HCT116 (cell line): ENCODE data around the gene PHGDH. TPM values are rescaled to one million over a fixed set of nuclear protein-coding genes. Genes with fewer than 3 reads are reported as not detected.
A peak's percentile ranks its signal among the peaks of the same experiment; 100 is the strongest.

Source experiments
- ATAC-seq: fragments of 200-7000 bp; cut with Tn5 transposase; 2 replicates; pipeline ENCODE4 v1.9.1; 2020; ENCODE audit warnings: mild to moderate bottlenecking, moderate library complexity
- BruUV-seq: library from RNA; stranded (reverse); fragments of 400-500 nt; replicated peaks from 2 replicates; lab custom pipeline; 2021; lab: Mats Ljungman, UMichigan
- CTCF ChIA-PET: fragments of 300-600 bp; sonication (Branson Sonifier 250); formaldehyde crosslinking; loops from one replicate; lab custom pipeline; 2021; ENCODE audit warnings: antibody characterized with exemption; lab: Charles Lee
- POLR2A ChIA-PET: fragments of 300-600, 350-600 bp; sonication (Branson Sonifier 250); formaldehyde crosslinking; loops from one replicate; lab custom pipeline; 2021; ENCODE audit warnings: antibody characterized with exemption; lab: Charles Lee
- RAD21 ChIA-PET, 2 experiments: fragments of 300-600 bp; sonication (Branson Sonifier 250); formaldehyde crosslinking; loops; one replicate each; lab custom pipeline; 2023; ENCODE audit warnings: low total read pairs in 2 of 2; ENCODE audit not compliant: uncharacterized antibody in 2 of 2, unreplicated experiment in 2 of 2, low non-redundant PET in 1 of 2; lab: Charles Lee
- DNase-seq: peaks from one replicate; pipeline ENCODE4 v3.0.0-alpha.2; 2010; ENCODE audit warnings: low read depth, low spot score
- H2AFZ ChIP-seq: fragments of 200-600 bp; shearing (Covaris generic), sonication (generic); 2 replicates; pipeline ENCODE4 v1.6.1; 2017; ENCODE audit warnings: low read depth, mixed run types, mixed read lengths, antibody characterized with exemption, low read length; ENCODE audit not compliant: poor library complexity, severe bottlenecking
- H3K27ac ChIP-seq: 2 replicates; pipeline ENCODE4 v1.5.1; 2012; ENCODE audit warnings: low read depth, low read length
- H3K27me3 ChIP-seq: fragments of 200-600 bp; sonication (generic); 2 replicates; pipeline ENCODE4 v1.6.1; 2016; ENCODE audit warnings: mixed run types, low read length, mixed read lengths; ENCODE audit not compliant: insufficient read depth
- H3K36me3 ChIP-seq, 2 experiments: fragments of 200-500 bp in 1 of 2; fragments of 200-600 bp in 1 of 2; sonication (Bioruptor generic) in 1 of 2; sonication (generic) in 1 of 2; 2 replicates each; pipeline versions ENCODE4 v1.5.1 to v1.6.1; 2014 to 2016; ENCODE audit warnings: low read length in 2 of 2, inconsistent platforms in 1 of 2, mixed read lengths in 1 of 2, mixed run types in 1 of 2; ENCODE audit not compliant: insufficient read depth in 2 of 2, control insufficient read depth in 1 of 2
- H3K4me1 ChIP-seq, 2 experiments: fragments of 200-600 bp in 1 of 2; sonication (generic) in 1 of 2; 2 replicates each; pipeline versions ENCODE4 v1.5.1 to v1.6.1; 2012 to 2017; ENCODE audit warnings: low read length in 2 of 2, inconsistent platforms in 1 of 2, mild to moderate bottlenecking in 1 of 2, mixed read lengths in 1 of 2, mixed run types in 1 of 2, moderate library complexity in 1 of 2; ENCODE audit not compliant: insufficient read depth in 2 of 2, control insufficient read depth in 1 of 2
- H3K4me2 ChIP-seq: fragments of 200-600 bp; sonication (generic); 2 replicates; pipeline ENCODE4 v1.6.1; 2017; ENCODE audit warnings: mixed run types, low read length, mixed read lengths
- H3K4me3 ChIP-seq, 2 experiments: fragments of 200-600 bp in 1 of 2; sonication (generic) in 1 of 2; replicated peaks in 1 of 2; 2 replicates each; pipeline ENCODE4 v1.5.1; 2011 to 2016; ENCODE audit warnings: low read length in 2 of 2, control low read depth in 1 of 2, low read depth in 1 of 2, mild to moderate bottlenecking in 1 of 2, mixed read lengths in 1 of 2, mixed run types in 1 of 2
- H3K79me2 ChIP-seq: fragments of 200-600 bp; sonication (generic); 2 replicates; pipeline ENCODE4 v1.6.1; 2017; ENCODE audit warnings: mild to moderate bottlenecking, mixed run types, low read length, moderate library complexity, mixed read lengths; ENCODE audit not compliant: insufficient read depth
- H3K9ac ChIP-seq: fragments of 200-600 bp; sonication (generic); 2 replicates; pipeline ENCODE4 v1.6.1; 2016; ENCODE audit warnings: low read length, mixed read lengths
- H3K9me2 ChIP-seq: fragments of 200-600 bp; sonication (generic), shearing (Covaris generic); 2 replicates; pipeline ENCODE4 v1.6.1; 2017; ENCODE audit warnings: mixed run types, mild to moderate bottlenecking, moderate library complexity; ENCODE audit not compliant: insufficient read depth
- H3K9me3 ChIP-seq, 2 experiments: fragments of 200-500 bp in 1 of 2; fragments of 200-600 bp in 1 of 2; sonication (Bioruptor generic) in 1 of 2; sonication (generic) in 1 of 2; 2 replicates each; pipeline ENCODE4 v1.6.1; 2014 to 2017; ENCODE audit warnings: low read length in 2 of 2, mixed read lengths in 2 of 2, inconsistent platforms in 1 of 2, low read depth in 1 of 2, mild to moderate bottlenecking in 1 of 2, mixed run types in 1 of 2, moderate library complexity in 1 of 2; ENCODE audit not compliant: control insufficient read depth in 1 of 2, insufficient read depth in 1 of 2
- H4K20me1 ChIP-seq: fragments of 200-600 bp; sonication (generic), shearing (Covaris generic); 2 replicates; pipeline ENCODE4 v1.6.1; 2017; ENCODE audit warnings: mixed run types, mild to moderate bottlenecking, moderate library complexity; ENCODE audit not compliant: insufficient read depth
- ATF3 ChIP-seq: IDR thresholded peaks from 2 replicates; pipeline ENCODE4 v1.6.1; 2012
- CEBPB ChIP-seq: IDR thresholded peaks from 2 replicates; pipeline ENCODE4 v1.6.1; 2012; ENCODE audit warnings: low read depth
- CTCF ChIP-seq, 3 experiments: fragments of 200-600 bp in 1 of 3; sonication (generic) in 1 of 3; IDR thresholded peaks in 2 of 3; conservative IDR thresholded peaks in 1 of 3; 2 replicates each; pipeline ENCODE4 v1.5.1; 2012 to 2017; ENCODE audit warnings: low read depth in 2 of 3, low read length in 2 of 3, antibody characterized with exemption in 1 of 3, borderline replicate concordance in 1 of 3, control low read depth in 1 of 3, mild to moderate bottlenecking in 1 of 3, mixed read lengths in 1 of 3, mixed run types in 1 of 3, moderate library complexity in 1 of 3; ENCODE audit not compliant: insufficient read depth in 1 of 3
- EGR1 ChIP-seq: IDR thresholded peaks from 2 replicates; pipeline ENCODE4 v1.6.1; 2012; ENCODE audit warnings: low read depth
- ELF1 ChIP-seq: IDR thresholded peaks from 2 replicates; pipeline ENCODE4 v1.6.1; 2012; ENCODE audit warnings: low read depth, borderline replicate concordance
- EZH2 ChIP-seq: fragments of 200-600 bp; sonication (generic); IDR thresholded peaks from 2 replicates; pipeline ENCODE4 v1.6.1; 2017; ENCODE audit warnings: antibody characterized with exemption, mixed run types
- EZH2phosphoT487 ChIP-seq: fragments of 200-600 bp; IDR thresholded peaks from 2 replicates; pipeline ENCODE4 v1.6.1; 2018; ENCODE audit warnings: antibody characterized with exemption, borderline replicate concordance
- FOSL1 ChIP-seq: IDR thresholded peaks from 2 replicates; pipeline ENCODE4 v1.6.1; 2012; ENCODE audit warnings: low read depth
- JUND ChIP-seq: IDR thresholded peaks from 2 replicates; pipeline ENCODE4 v1.6.1; 2012
- POLR2AphosphoS5 ChIP-seq: IDR thresholded peaks from 2 replicates; pipeline ENCODE4 v1.6.1; 2011; ENCODE audit warnings: mild to moderate bottlenecking, low read depth, low read length, moderate library complexity
- SIN3A ChIP-seq: IDR thresholded peaks from 2 replicates; pipeline ENCODE4 v1.6.1; 2012; ENCODE audit warnings: low read depth
- SP1 ChIP-seq: IDR thresholded peaks from 2 replicates; pipeline ENCODE4 v1.6.1; 2012; ENCODE audit warnings: low read depth
- SRF ChIP-seq: IDR thresholded peaks from 2 replicates; pipeline ENCODE4 v1.6.1; 2012; ENCODE audit warnings: low read depth
- YY1 ChIP-seq: IDR thresholded peaks from 2 replicates; pipeline ENCODE4 v1.6.1; 2011; ENCODE audit warnings: low read length, low read depth, moderate library complexity, mild to moderate bottlenecking; ENCODE audit not compliant: insufficient replicate concordance; ENCODE audit errors: extremely low read depth
- ZBTB33 ChIP-seq: IDR thresholded peaks from 2 replicates; pipeline ENCODE4 v1.6.1; 2011; ENCODE audit warnings: mild to moderate bottlenecking, low read length, moderate library complexity; ENCODE audit not compliant: insufficient replicate concordance; ENCODE audit errors: extremely low read depth
- intact Hi-C: fragments of 100-400 bp; cut with micrococcal nuclease; formaldehyde crosslinking; loops from 2 replicates; pipeline ENCODE4 v1.10.0; 2022
- total RNA-seq: library from RNA; stranded (reverse); gene quantifications from one replicate; pipeline ENCODE4 v1.2.1, GENCODE V29; 2021; ENCODE audit not compliant: unreplicated experiment

PHGDH gene
- total RNA-seq, 1 experiment from 2014 or later, result 187 TPM

DNA sequence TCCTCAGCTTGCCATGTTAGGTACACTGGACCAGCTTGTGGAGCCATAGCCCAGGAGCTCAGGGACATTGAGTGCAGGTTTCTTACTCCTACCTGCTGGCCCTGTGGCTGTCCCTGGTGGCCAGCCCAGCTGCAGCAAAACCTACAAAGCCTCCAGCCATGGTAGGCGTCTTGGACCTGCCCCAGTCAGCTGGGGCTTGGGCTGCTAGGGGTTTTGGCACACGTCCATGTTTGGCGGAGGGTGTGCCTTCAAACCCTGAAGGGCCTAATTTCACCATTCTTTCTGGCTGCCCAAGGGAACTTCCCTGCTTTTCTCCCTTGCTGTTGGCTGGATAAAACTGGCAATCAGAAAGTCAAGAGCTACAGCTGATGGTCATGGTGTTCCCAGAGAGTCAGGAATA is 31.6 kb downstream of the PHGDH start:
- H3K4me3 ChIP-seq, result no peak overlapping the region
- H3K9me2 ChIP-seq, result no peaks in the 10 kb centered on the region
- H3K27me3 ChIP-seq, result no peaks in the 10 kb centered on the region
- CTCF ChIA-PET, result interaction anchor here (1.7 kb wide), 1 partner anchor 129 kb away, joined by 4 read pairs; no protein-coding TSS in a partner anchor
- H3K36me3 ChIP-seq, result peaks cover 0 to 3% of the 10 kb centered on the region in 2 experiments; a peak in 1 of 4 replicates
- no peak for TF ChIP-seq CTCF (IDR thresholded peaks at IDR 0.05 in 2 of 3, conservative IDR thresholded peaks at IDR 0.05 in 1 of 3; ENCODE audit: borderline replicate concordance in 1 of 3, insufficient read depth in 1 of 3, low read depth in 2 of 3, low read length in 2 of 3)
- TF ChIP-seq POLR2AphosphoS5, result no peak
- TF ChIP-seq ZBTB33, result no peak
- no peak for TF ChIP-seq EZH2phosphoT487
- no peak for TF ChIP-seq SIN3A
- no peak for TF ChIP-seq SP1
- no peak for TF ChIP-seq EGR1
- no peak for TF ChIP-seq JUND
- TF ChIP-seq ELF1, result no peak
- TF ChIP-seq ATF3, result no peak
- TF ChIP-seq FOSL1, result no peak
- no peak for TF ChIP-seq CEBPB
- TF ChIP-seq EZH2, result no peak
- no peak for TF ChIP-seq YY1
- no peak for TF ChIP-seq SRF
- intact Hi-C loops, result loop anchor here (5.0 kb wide), 1 partner anchor 131 kb away; no protein-coding TSS in a partner anchor
- BruUV-seq, result no TSS peak
- H3K27ac ChIP-seq, result 0 out of 2 replicates have a peak overlapping the region, but pooled peaks have one; percentile 13
- ATAC-seq (no peak), DNase-seq (no peak)
- H3K4me2 ChIP-seq, result no peak overlapping the region
- POLR2A ChIA-PET, result no interaction called here
- no peaks in the 10 kb centered on the region for H3K9me3 ChIP-seq
- no peaks in the 10 kb centered on the region for H4K20me1 ChIP-seq
- no peaks in the 10 kb centered on the region for H3K79me2 ChIP-seq
- H2AFZ ChIP-seq, result no peak overlapping the region
- RAD21 ChIA-PET, result no interaction called here
- H3K9ac ChIP-seq, result no peak overlapping the region
- H3K4me1 ChIP-seq, result no peaks in the 10 kb centered on the region
